Measurements from ENCODE around the gene PPP1R37. TPM values are rescaled to one million over a fixed set of nuclear protein-coding genes. Genes with fewer than 3 reads are reported as not detected.

Gene PPP1R37
- total and polyA plus RNA-seq, 2 donors (not counting 1 experiment from before 2014, with no cell fraction given), result 11.3 to 36.0 TPM

- H2AFZ ChIP-seq (ENCODE audit: low read length), result no peak overlapping the region
- H3K27me3 ChIP-seq (ENCODE audit: control insufficient read depth, insufficient read depth, low read length), result peaks cover 9% of the 10 kb centered on the region
- no peaks in the 10 kb centered on the region for H3K9me3 ChIP-seq (ENCODE audit: control insufficient read depth, insufficient read depth, low read depth, low read length)
- H3K36me3 ChIP-seq (ENCODE audit: control insufficient read depth, insufficient read depth, low read length), result no peaks in the 10 kb centered on the region
- no peaks in the 10 kb centered on the region for H4K20me1 ChIP-seq (ENCODE audit: control insufficient read depth, extremely low read depth, insufficient read depth, low read length)
- no peak for DNase-seq (ENCODE audit: low read depth in 2 of 2)
- H3K4me1 ChIP-seq (ENCODE audit: control insufficient read depth, extremely low read depth, insufficient read depth, low read length), result peaks cover under 1% of the 10 kb centered on the region
- H3K4me2 ChIP-seq (ENCODE audit: extremely low read depth, insufficient read depth, low read length), result no peak overlapping the region
- H3K4me3 ChIP-seq (replicated peaks in 1 of 4; ENCODE audit: control extremely low read depth in 1 of 4, insufficient read depth in 1 of 4, low read depth in 3 of 4, low read length in 4 of 4), result no peak overlapping the region
- TF ChIP-seq EZH2 (IDR thresholded peaks at IDR 0.05; ENCODE audit: low read length, missing control alignments) (no peak), CTCF (conservative IDR thresholded peaks at IDR 0.05 in 1 of 2, IDR thresholded peaks at IDR 0.05 in 1 of 2; ENCODE audit: low read depth in 1 of 2, low read length in 2 of 2) (no peak)
- H3K79me2 ChIP-seq (ENCODE audit: control insufficient read depth, insufficient read depth, low read length), result no peaks in the 10 kb centered on the region
- no peak overlapping the region for H3K9ac ChIP-seq (ENCODE audit: insufficient read depth, low read length)
- H3K27ac ChIP-seq (ENCODE audit: insufficient read depth, low read length), result no peak overlapping the region
These were observed 66.4 kb downstream of the PPP1R37 start for GRCh38 chr19:45159210-45159970.

DNA sequence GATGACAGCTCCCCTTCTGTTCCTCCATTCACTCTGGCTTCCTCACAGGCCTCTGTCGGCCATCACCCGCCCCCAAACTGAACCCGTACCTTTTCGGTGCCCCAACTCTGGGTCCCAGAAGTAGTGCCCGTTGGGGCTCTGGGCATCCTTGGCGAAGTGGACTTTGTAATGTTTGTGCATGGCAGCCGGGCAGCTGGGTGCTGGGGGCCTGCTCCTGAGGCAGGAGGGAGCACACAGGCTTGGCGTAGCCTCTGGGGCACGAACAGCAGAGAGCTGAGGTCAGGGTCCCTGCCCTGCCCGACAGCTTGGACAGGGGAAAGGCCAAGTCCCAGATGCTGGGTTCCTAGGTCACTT lies 67.0 kb downstream of the PPP1R37 start:
- TF ChIP-seq EZH2 (IDR thresholded peaks at IDR 0.05; ENCODE audit: low read length, missing control alignments) (no peak), CTCF (conservative IDR thresholded peaks at IDR 0.05 in 1 of 2, IDR thresholded peaks at IDR 0.05 in 1 of 2; ENCODE audit: low read depth in 1 of 2, low read length in 2 of 2) (no peak)
- Histone ChIP-seq H2AFZ (ENCODE audit: low read length) (no peak overlapping the region), H3K4me1 (ENCODE audit: control insufficient read depth, extremely low read depth, insufficient read depth, low read length) (no peaks in the 10 kb centered on the region), H3K79me2 (ENCODE audit: control insufficient read depth, insufficient read depth, low read length) (no peaks in the 10 kb centered on the region), H3K27me3 (ENCODE audit: control insufficient read depth, insufficient read depth, low read length) (peaks cover 9% of the 10 kb centered on the region), H3K9me3 (ENCODE audit: control insufficient read depth, insufficient read depth, low read depth, low read length) (no peaks in the 10 kb centered on the region), H3K9ac (ENCODE audit: insufficient read depth, low read length) (no peak overlapping the region), H3K4me3 (replicated peaks in 1 of 4; ENCODE audit: control extremely low read depth in 1 of 4, insufficient read depth in 1 of 4, low read depth in 3 of 4, low read length in 4 of 4) (no peak overlapping the region), H3K36me3 (ENCODE audit: control insufficient read depth, insufficient read depth, low read length) (no peaks in the 10 kb centered on the region), H3K27ac (ENCODE audit: insufficient read depth, low read length) (no peak overlapping the region), H4K20me1 (ENCODE audit: control insufficient read depth, extremely low read depth, insufficient read depth, low read length) (no peaks in the 10 kb centered on the region), H3K4me2 (ENCODE audit: extremely low read depth, insufficient read depth, low read length) (no peak overlapping the region)
- no peak for DNase-seq (ENCODE audit: low read depth in 2 of 2)

- H3K9ac ChIP-seq (ENCODE audit: insufficient read depth, low read length), result no peak within 1 kb of the TSS
- H3K9me3 ChIP-seq (ENCODE audit: control insufficient read depth, insufficient read depth, low read depth, low read length), result no peaks in the 10 kb centered on the region
- H3K4me1 ChIP-seq (ENCODE audit: control insufficient read depth, extremely low read depth, insufficient read depth, low read length), result no peaks in the 10 kb centered on the region
- H3K4me2 ChIP-seq (ENCODE audit: extremely low read depth, insufficient read depth, low read length), result no peak within 1 kb of the TSS
- H3K27me3 ChIP-seq (ENCODE audit: control insufficient read depth, insufficient read depth, low read length), result peaks cover 9% of the 10 kb centered on the region
- H3K36me3 ChIP-seq (ENCODE audit: control insufficient read depth, insufficient read depth, low read length), result no peaks in the 10 kb centered on the region
- H3K79me2 ChIP-seq (ENCODE audit: control insufficient read depth, insufficient read depth, low read length), result no peaks in the 10 kb centered on the region
- no peak for DNase-seq (ENCODE audit: low read depth in 2 of 2)
- no peaks in the 10 kb centered on the region for H4K20me1 ChIP-seq (ENCODE audit: control insufficient read depth, extremely low read depth, insufficient read depth, low read length)
- no peak within 1 kb of the TSS for H3K27ac ChIP-seq (ENCODE audit: insufficient read depth, low read length)
- H2AFZ ChIP-seq (ENCODE audit: low read length), result no peak within 1 kb of the TSS
- no peak within 1 kb of the TSS for H3K4me3 ChIP-seq (replicated peaks in 1 of 4; ENCODE audit: control extremely low read depth in 1 of 4, insufficient read depth in 1 of 4, low read depth in 3 of 4, low read length in 4 of 4)
- no peak for TF ChIP-seq CTCF (conservative IDR thresholded peaks at IDR 0.05 in 1 of 2, IDR thresholded peaks at IDR 0.05 in 1 of 2; ENCODE audit: low read depth in 1 of 2, low read length in 2 of 2)
- TF ChIP-seq EZH2 (IDR thresholded peaks at IDR 0.05; ENCODE audit: low read length, missing control alignments), result no peak
These were observed 68.1 kb downstream of the PPP1R37 start, which contains the start of gene NKPD1 for GRCh38 chr19:45160870-45161737. Gene NKPD1, minus strand, starts transcription at chr19:45160982. Its CDS starts 832 bp downstream, at chr19:45160150.

All from fibroblast of lung (primary cell).